Effector CD4-positive, alpha-beta T cell (primary cell): ENCODE data around the gene POLD3.

ENCODE experiments used
- DNase-seq: peaks from one replicate; pipeline ENCODE4 v3.0.0-alpha.2; 2020

The POLD3 gene

GRCh38 chr11:74676596-74676995 lies 84.2 kb downstream of the POLD3 start:
- DNase-seq = no peak

GRCh38 chr11:74677131-74677530 lies 84.7 kb downstream of the POLD3 start:
- no peak for DNase-seq

DNA sequence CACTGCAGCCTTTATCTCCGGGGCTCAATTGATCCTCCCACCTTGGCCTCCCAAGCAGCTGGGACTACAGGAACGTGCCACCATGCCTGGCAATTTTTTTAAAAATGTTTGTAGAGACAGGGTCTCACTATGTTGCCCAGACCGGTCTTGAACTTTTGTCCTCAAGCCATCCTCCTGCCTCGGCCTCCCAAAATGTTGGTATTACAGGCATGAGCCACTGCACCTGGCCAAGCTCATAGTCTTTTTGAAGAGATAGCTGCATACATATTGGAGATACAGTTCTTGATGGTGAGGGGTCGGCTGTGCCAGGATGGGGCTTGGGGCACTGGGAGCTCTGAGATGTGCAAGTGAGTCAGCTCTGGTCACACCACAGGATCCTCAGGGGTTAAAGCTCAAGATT lies 85.7 kb downstream of the POLD3 start:
- DNase-seq = no peak

DNA sequence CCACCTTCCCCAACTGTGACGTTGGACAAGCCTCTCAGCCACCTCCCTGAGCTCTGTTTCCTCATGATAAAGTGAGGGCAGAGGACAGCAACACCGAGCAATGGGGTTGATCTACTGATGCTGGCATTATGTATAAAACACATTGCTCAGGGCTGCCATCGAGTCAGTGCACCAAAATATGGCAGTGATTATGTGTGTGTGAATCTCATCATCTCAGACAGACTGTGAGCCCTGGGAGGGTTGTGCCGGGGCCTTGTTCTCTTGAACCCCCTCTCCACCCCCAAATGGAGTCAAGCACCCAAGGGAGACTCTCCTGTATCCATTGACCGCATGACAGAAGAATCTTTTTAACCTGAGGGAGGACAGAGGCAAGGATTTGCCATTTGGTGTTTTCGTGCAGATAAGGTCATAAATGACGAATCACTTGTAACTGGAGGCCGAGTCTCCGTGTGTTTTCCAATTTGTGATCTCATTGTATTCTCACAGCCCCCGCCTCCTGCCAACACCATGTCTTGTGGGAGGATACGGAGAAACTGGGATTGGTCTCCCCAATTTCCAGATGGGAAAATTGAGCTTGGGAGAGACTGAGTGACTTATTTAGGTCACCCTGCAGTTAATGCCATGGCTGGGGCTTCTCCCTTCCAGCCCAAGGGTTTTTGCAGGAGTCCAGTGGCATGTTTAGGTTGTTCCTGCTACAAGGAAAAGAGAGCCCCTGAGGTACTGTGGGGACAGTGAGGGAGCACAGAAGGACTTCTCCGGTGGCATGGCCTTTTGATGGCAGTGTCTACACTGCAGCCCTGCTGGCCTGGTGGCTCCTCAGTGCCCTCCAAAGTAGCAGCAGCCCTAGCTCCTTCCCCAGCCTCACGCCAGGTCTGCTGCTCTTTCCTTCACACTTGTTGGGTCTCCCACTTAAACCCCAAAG lies 86.5 kb downstream of the POLD3 start:
- DNase-seq = no peak

GRCh38 chr11:74679513-74679865 lies 87.1 kb downstream of the POLD3 start:
- DNase-seq = no peak

DNA sequence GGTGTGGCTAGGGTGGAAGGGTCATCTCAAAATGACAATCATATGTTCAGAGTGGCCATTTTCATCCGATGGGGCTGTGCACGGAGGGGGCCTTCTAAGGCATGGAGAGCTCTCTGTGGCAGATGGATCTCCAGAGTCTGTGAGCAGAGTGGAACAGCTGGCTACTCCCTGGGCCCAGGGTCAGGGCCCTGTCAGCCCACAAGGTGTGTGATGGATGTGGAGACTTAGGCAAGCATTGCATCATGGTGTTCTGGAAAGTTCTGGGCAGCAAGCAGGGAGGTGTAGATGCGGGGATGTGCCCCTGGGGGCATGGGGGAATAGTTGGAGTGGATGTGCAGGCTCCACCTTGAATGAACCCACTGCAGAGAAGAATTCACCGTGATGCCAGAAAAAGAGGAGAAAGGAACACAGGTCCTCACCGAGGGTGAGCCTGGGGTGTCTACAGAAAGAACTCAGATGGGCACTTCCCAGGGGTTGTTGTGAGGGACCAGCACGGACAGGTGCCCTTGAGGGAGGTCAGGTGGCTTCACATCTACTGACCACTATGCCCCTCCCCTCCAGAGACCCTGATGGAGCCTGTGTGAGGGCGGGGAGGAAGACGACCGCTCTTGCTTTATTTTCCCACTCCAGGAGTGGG lies 87.8 kb downstream of the POLD3 start:
- no peak for DNase-seq

- no peak for DNase-seq
Measured at GRCh38 chr11:74680703-74681531, 88.5 kb downstream of the POLD3 start.

GRCh38 chr11:74681686-74682651 lies 89.6 kb downstream of the POLD3 start:
- no peak for DNase-seq

DNA sequence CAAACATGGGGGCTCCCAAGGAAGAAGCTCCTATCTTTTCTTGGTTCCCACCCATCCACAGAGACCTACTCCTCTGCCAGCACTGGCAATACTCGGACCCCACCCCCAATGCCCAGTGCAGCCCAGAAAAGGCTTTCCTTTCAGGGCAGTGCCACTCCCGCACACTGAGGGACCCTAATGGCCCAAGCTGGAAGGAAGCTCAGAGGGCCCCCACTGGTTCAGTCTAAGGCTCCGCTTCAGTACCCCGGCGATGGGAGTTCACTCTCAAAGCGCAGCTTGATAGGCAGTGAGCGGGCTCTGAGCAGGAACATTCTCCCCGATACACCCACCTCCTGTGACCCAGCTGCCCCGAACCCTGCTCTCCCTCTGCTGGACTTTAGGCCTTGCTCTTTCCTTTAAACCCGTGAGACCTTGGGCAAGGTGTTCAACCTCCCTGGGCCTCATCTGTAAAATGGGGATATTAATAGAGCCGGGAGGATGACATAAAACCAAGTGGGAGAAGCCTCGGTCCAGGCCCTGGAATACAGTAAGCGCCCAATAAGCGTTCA lies 90.4 kb downstream of the POLD3 start:
- no peak for DNase-seq

DNA sequence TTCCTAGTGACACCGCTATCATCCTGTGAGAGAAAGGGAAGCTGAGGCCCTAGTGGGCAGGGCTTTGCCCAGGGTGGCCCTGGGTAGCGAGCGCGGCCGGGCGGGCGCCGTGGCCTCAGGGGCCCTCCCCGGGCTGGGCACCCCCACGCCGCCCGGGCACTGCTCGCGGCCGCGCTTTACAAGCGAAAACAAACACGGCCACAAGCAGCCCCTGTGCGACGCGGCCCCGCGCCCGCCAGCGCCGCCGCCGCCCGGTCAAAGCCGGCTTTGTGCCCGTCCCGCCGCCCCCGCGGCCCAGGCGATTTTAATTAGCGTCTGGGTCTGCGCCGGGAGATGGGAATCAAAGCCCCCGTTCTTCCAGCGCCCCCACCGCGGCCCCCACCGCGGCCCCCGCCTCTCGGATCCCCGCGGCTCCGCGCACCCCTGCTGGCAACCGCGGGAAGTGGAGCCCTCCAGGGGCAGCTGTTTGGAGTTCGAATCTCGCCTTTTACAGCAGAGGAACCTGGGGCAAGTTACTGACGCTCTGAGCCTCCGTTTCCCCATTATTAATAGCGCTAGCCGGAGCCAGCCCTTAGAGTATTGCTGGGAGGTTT lies 91.0 kb downstream of the POLD3 start:
- DNase-seq = no peak

- no peak for DNase-seq
Measured at GRCh38 chr11:74683941-74684481, 91.6 kb downstream of the POLD3 start.

GRCh38 chr11:74684661-74685060 lies 92.3 kb downstream of the POLD3 start:
- DNase-seq = no peak

DNA sequence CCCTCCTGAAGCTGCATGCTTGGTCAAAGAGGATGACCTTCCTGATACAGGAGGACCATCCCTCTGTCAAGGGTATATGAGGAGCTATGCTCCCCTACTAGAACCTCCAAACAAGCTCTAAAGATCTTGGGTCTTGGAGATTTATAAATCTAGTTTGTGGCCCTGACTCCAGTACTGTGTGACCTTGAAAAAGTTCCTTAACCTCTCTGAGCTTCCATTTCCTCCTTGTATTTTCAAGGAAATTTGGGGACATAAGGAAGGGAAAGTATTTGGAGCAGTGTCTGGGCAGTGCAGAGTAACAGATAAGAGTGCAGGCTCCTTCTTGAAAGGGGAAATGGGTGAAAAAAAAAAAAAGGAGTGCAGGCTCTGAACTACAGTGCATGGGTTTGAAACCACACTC lies 93.0 kb downstream of the POLD3 start:
- DNase-seq = no peak

- no peak for DNase-seq
Measured at GRCh38 chr11:74685905-74686304, 93.5 kb downstream of the POLD3 start.

DNA sequence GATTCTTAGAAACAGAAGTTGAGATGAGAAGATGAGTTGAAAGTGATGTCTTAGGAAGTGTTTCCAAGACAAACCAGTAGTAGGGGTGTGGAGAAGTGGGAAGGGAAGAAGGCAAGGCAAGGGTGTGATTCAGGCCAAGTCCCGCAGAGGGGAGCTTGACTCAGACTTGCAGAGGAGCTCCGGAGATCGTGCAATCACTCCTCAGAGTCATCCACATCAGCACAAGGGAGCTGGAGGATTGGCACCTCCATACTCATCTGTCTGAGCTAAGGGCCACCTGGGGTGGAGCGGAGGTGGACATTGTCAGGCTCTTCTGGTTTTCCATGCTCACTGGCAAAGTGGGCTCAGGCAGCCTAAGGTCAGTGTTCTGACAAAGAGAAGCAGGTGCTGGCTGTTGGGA lies 94.4 kb downstream of the POLD3 start:
- DNase-seq = no peak

DNA sequence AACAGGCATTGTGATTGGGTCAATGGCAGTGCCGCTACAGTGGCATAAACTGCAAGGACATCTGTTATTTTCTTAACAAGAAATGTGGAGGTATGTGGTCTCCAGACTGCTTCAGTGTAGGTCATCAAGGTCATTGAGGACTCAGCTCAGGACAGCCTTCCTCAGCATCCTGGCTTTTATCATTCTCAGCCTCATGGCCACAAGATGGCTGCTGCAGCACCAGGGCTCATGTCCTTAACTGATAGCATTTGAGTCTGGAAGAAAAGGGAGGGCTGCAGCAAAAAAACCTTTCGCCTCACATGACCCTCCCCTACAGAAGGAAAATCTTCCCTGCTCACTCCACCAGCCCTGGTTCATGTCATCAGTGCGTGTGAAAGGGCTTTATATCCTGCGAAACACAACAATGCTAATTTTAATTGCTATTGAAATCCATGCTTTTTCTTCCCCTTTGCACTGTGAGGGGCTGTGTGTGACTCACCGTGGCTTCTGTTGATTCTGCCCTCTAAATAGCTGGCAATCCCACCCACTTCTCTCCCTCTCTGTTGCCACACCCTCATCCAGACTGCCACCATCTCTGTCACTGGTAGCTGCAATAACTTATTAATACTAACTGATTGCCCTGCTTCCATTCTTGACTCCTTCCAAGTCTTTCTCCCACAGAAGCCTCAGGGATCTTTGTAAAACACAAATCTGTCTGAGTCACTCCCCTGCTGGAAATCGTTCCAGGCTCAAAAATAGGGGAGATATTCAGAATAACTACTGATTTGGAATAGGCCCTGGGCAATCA lies 95.0 kb downstream of the POLD3 start:
- no peak for DNase-seq

DNA sequence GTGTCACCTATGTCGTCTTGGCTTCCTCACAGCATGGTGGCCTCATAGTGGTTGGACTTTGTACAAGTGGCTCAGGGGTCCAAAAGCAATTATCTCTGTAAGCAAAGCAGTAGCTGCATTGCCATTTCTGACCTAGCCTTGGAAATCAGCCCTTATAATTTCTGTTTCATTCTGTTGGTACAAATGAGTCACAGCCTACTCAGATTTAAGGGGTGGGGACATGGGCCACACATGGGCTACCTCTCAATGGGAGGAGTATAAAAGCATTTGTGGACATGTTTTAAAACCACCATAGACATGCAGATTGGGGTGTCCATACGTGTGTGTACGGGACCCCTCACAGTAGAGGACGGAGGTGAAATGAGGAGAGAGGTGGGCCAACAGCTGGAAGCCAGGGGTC lies 97.3 kb downstream of the POLD3 start:
- DNase-seq = no peak

GRCh38 chr11:74691755-74692154 lies 99.4 kb downstream of the POLD3 start:
- DNase-seq = no peak
